ENCODE results near the gene MARK3. TPM values are rescaled to one million over a fixed set of nuclear protein-coding genes. Genes with fewer than 3 reads are reported as not detected.
"Not testable (repeated sequence)": the region's sequence is repeated elsewhere in the genome, so short reads cannot be mapped to it uniquely, and the experiment has no call there.

MARK3 gene
- total RNA-seq, 2 donors from 2014 or later: 64.3 to 65.7 TPM

GRCh38 chr14:103501921-103502669, 116.9 kb downstream of the MARK3 start:
- peak; percentile 43 for DNase-seq (ENCODE audit: low spot score)
- intact Hi-C loops (cut with DNase I): loop anchor here in 1 of 2 donors (5.0 kb wide), 1 partner anchor 45 kb away; no protein-coding TSS in a partner anchor

- intact Hi-C loops (cut with DNase I): loop anchor here in 1 of 2 donors (5.0 kb wide), 1 partner anchor 44 kb away; no protein-coding TSS in a partner anchor
- DNase-seq (ENCODE audit: low spot score): no peak
Measured at GRCh38 chr14:103502877-103503276, 117.7 kb downstream of the MARK3 start.

GRCh38 chr14:103503296-103503695, 118.1 kb downstream of the MARK3 start:
- DNase-seq (ENCODE audit: low spot score): peak; percentile 61
- intact Hi-C loops (cut with DNase I): loop anchor here in 1 of 2 donors (5.0 kb wide), 1 partner anchor 44 kb away; no protein-coding TSS in a partner anchor

- peak; percentile 59 for DNase-seq (ENCODE audit: low spot score)
Measured at GRCh38 chr14:103504991-103505565, 119.9 kb downstream of the MARK3 start.

GRCh38 chr14:103507751-103508150, 122.5 kb downstream of the MARK3 start:
- intact Hi-C loops (cut with DNase I): no loop called here
- no peak for DNase-seq (ENCODE audit: low spot score)

More at GRCh38 chr14:103504991-103505565, 119.9 kb downstream of the MARK3 start:
- intact Hi-C loops (cut with DNase I): loop anchor here in 1 of 2 donors (5.0 kb wide), 1 partner anchor 42 kb away; no protein-coding TSS in a partner anchor

- peak; percentile 35 for DNase-seq (ENCODE audit: low spot score)
Measured at GRCh38 chr14:103508521-103509329, 123.5 kb downstream of the MARK3 start.

GRCh38 chr14:103509864-103510723, 124.9 kb downstream of the MARK3 start:
- peak; percentile 22 for DNase-seq (ENCODE audit: low spot score)
- intact Hi-C loops (cut with DNase I): no loop called here

More at GRCh38 chr14:103508521-103509329, 123.5 kb downstream of the MARK3 start:
- intact Hi-C loops (cut with DNase I): no loop called here

GRCh38 chr14:103510724-103511693, 125.8 kb downstream of the MARK3 start:
- intact Hi-C loops (cut with DNase I): no loop called here
- peak; percentile 66 for DNase-seq (ENCODE audit: low spot score)

GRCh38 chr14:103512180-103512579, 127.0 kb downstream of the MARK3 start:
- intact Hi-C loops (cut with DNase I): not testable (repeated sequence)

GRCh38 chr14:103512701-103513611, 127.7 kb downstream of the MARK3 start:
- intact Hi-C loops (cut with DNase I): no loop called here
- DNase-seq (ENCODE audit: low spot score): peak; percentile 88

More at GRCh38 chr14:103512180-103512579, 127.0 kb downstream of the MARK3 start:
- peak; percentile 10 for DNase-seq (ENCODE audit: low spot score)

- intact Hi-C loops (cut with DNase I): loop anchor here in 1 of 2 donors (5.0 kb wide), 1 partner anchor 37 kb away; no protein-coding TSS in a partner anchor
- peak; percentile 61 for DNase-seq (ENCODE audit: low spot score)
Measured at GRCh38 chr14:103514596-103515421, 129.6 kb downstream of the MARK3 start.

- DNase-seq (ENCODE audit: low spot score): peak; percentile 55
- intact Hi-C loops (cut with DNase I): loop anchor here in 1 of 2 donors (5.0 kb wide), 1 partner anchor 36 kb away; no protein-coding TSS in a partner anchor
Measured at GRCh38 chr14:103516426-103517173, 131.4 kb downstream of the MARK3 start.

- intact Hi-C loops (cut with DNase I): loop anchor here in 1 of 2 donors (5.0 kb wide), 1 partner anchor 35 kb away; no protein-coding TSS in a partner anchor
- peak; percentile 55 for DNase-seq (ENCODE audit: low spot score)
Measured at GRCh38 chr14:103517174-103517566, 132.0 kb downstream of the MARK3 start.

GRCh38 chr14:103517721-103518421, 132.7 kb downstream of the MARK3 start:
- intact Hi-C loops (cut with DNase I): loop anchor here (2.0 to 5.0 kb wide), 2 partner anchors 29 to 34 kb away; no protein-coding TSS in a partner anchor
- peak; percentile 78 for DNase-seq (ENCODE audit: low spot score)
